ENCODE results near the gene SHC2. TPM values are rescaled to one million over a fixed set of nuclear protein-coding genes. Genes with fewer than 3 reads are reported as not detected.

The SHC2 gene
- total RNA-seq, 1 donor from 2014 or later, result 2.1 TPM

DNA sequence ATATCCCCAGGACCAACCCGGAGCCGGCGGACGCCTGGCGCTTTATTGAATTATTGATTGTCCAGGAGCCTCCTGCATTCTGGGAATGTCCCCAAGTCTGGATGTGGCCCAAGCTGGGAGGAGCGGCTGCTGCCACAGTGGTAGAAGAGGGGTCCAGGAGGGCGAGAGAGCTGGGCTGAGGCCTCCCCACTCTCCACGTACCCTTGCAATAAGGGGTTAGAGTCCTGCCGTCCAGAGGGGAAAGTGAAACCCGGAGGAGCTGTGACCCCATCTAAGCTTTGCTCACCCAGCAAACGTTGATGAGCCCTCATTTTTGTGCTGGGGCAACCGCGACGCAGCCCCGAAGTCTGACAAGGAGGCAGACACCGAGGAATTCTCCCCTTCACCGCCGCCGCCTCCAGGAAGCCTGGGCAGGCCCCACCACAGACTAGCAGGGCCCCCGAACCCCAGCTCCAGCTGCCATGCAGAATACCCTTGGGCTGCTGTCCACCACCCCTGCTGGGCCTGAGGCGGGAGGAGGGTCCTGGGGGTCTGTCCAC is 50.5 kb downstream of the SHC2 start:
- TF ChIP-seq, protein P1, sequence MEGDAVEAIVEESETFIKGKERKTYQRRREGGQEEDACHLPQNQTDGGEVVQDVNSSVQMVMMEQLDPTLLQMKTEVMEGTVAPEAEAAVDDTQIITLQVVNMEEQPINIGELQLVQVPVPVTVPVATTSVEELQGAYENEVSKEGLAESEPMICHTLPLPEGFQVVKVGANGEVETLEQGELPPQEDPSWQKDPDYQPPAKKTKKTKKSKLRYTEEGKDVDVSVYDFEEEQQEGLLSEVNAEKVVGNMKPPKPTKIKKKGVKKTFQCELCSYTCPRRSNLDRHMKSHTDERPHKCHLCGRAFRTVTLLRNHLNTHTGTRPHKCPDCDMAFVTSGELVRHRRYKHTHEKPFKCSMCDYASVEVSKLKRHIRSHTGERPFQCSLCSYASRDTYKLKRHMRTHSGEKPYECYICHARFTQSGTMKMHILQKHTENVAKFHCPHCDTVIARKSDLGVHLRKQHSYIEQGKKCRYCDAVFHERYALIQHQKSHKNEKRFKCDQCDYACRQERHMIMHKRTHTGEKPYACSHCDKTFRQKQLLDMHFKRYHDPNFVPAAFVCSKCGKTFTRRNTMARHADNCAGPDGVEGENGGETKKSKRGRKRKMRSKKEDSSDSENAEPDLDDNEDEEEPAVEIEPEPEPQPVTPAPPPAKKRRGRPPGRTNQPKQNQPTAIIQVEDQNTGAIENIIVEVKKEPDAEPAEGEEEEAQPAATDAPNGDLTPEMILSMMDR (conservative IDR thresholded peaks at IDR 0.05; ENCODE audit: low read depth, low read length), result no peak
- DNase-seq (ENCODE audit: low read depth), result no peak
- H3K4me3 ChIP-seq (ENCODE audit: low read depth, low read length), result no peak overlapping the region

DNA sequence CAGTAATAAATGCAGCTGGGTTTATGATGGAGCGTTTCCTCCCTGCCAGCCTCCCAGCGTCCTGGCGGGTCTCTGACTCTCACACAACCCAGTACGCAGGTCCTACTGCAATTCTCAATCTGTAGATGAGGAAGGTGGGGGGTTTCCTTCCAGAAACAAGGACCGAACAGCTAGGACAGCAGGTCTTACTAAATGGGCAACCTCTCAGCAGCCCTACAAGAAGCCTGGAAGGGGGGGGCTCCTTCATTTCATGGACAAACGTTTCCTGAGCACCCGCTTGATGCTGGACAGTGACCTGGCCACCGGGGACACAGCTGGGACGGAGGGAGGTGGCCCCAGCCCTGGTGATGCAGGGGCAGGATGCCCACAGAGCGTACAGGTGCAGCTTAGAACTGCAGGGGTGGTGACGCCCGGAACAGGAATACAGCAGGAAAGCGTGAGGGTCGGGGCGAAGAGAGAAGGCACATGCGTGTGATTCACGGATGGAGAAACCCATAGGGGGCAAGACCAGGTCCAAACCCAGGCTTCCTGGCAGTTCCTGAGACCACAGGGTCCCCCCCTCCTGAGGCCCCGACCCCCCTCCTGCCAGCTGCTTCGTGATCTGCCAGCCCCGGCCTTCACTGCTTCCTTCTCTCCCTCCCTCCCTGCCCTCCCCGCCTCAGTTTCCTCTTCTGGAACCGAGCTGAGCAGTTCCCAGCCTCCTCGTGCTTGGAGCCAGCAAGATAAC is 51.2 kb downstream of the SHC2 start:
- H3K4me3 ChIP-seq (ENCODE audit: low read depth, low read length), result peak overlapping the region; percentile 7
- TF ChIP-seq, protein P1 (conservative IDR thresholded peaks at IDR 0.05; ENCODE audit: low read depth, low read length), result no peak
- DNase-seq (ENCODE audit: low read depth), result no peak

- DNase-seq (ENCODE audit: low read depth), result no peak
- H3K4me3 ChIP-seq (ENCODE audit: low read depth, low read length), result peak within 1 kb of the TSS; percentile 27
- TF ChIP-seq, protein P1 (conservative IDR thresholded peaks at IDR 0.05; ENCODE audit: low read depth, low read length), result no peak
These were observed 51.8 kb downstream of the SHC2 start, which contains the start of gene C2CD4C for GRCh38 chr19:408902-409515. C2CD4C (minus strand) TSS chr19:409147; CDS start chr19:408361, 786 bp downstream.

- peak overlapping the region; percentile 27 for H3K4me3 ChIP-seq (ENCODE audit: low read depth, low read length)
- no peak for DNase-seq (ENCODE audit: low read depth)
- TF ChIP-seq, protein P1 (conservative IDR thresholded peaks at IDR 0.05; ENCODE audit: low read depth, low read length), result no peak
These were observed 52.4 kb downstream of the SHC2 start for GRCh38 chr19:408441-408901.

DNA sequence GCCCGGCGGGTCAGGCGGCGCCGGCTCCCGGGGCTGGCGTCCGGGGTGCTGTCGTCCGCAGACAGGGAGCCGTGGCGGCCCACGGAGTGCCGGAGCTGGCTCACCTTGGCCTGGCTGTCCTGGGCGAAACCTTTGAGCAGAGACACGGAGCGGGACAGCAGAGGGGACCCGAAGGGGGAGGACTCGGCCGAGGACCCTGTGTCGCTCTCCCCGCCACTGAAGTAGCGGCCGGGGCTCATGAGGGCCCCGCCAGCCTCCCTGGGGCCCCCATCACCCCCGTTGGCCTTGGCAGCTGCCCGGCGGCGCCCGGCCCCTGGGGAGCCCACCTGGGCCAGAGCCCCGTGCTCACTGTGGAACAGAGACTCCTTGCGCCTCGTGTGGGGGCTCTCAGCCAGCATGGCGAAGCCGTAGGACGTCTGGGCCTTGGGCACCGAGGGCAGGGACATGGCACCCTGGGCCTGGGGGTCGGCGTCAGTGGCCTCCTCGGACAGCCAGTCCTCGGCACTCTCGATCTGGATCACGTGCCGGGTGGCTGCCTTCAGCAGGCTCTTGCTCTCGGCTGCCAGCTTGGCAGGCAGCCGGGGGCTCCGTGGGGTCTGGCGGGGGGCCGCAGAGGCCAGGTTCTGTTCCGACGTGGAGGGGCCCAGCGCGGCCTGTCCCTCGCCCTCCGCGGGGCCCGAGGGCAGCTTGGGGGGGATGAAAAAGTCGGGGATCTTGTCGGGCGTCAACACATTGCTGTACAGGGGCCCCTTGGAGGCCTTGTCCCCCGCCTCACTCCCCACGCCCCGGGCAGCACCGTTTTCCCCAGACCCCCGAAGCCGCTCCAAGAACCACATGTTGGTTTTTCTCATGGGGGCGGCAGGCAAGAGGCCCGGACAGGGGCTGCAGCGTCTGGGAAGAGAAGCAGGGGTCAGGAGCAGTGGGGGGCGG is 53.1 kb downstream of the SHC2 start:
- TF ChIP-seq, protein P1 (conservative IDR thresholded peaks at IDR 0.05; ENCODE audit: low read depth, low read length), result no peak
- no peak overlapping the region for H3K4me3 ChIP-seq (ENCODE audit: low read depth, low read length)
- DNase-seq (ENCODE audit: low read depth), result no peak

DNA sequence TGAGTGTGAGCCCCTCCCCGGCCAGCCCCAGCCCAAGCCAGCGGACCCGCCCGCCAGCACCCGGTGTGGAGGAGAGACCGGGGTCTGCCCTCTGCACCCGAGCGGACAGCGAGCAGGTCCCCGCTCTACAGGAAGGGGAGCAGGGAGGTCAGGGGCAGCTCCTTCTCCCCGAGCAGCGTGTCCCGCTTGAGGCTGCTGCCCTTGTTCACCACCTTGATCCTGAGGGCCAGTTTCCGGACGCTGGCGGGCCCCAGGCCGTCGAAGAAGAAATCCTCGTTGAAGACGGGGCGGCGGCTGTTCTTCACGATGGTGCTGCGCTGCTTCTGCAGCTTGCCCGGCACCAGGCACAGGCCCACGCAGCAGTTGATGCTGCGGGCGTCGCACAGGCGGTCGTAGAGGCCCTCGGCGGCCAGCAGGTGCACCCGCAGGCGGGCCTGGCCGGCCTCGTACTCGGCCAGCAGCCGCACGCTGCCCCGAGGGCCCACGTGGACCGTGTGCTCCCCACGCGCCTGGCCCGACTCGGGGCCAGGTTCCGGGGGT is 53.8 kb downstream of the SHC2 start:
- TF ChIP-seq, protein P1 (conservative IDR thresholded peaks at IDR 0.05; ENCODE audit: low read depth, low read length), result no peak
- no peak for DNase-seq (ENCODE audit: low read depth)
- H3K4me3 ChIP-seq (ENCODE audit: low read depth, low read length), result no peak overlapping the region

All from epithelial cell of proximal tubule (primary cell).